Measurements from ENCODE around the gene BCS1L.
A peak's percentile ranks its signal among the peaks of the same experiment; 100 is the strongest.
"Not testable (repeated sequence)": the region's sequence is repeated elsewhere in the genome, so short reads cannot be mapped to it uniquely, and the experiment has no call there.

BCS1L gene

DNA sequence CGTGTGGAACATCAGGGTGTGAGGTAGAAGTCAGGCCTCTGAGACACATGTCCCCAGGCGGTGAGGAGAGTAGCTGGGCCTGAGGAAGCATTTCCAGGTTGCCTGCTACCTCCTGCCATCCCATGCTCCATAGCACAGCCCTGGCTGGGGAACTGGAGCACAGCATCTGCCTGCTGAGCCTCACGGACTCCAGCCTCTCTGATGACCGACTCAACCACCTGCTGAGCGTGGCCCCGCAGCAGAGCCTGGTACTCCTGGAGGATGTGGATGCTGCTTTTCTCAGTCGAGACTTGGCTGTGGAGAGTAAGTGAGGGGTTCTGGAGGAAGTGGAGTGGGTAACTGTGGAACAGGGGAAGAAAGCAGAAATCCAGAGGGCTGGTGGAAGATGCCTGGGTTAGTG, 2.9 kb downstream of the BCS1L start:
- no peak for DNase-seq (ENCODE audit: low read depth)

DNA sequence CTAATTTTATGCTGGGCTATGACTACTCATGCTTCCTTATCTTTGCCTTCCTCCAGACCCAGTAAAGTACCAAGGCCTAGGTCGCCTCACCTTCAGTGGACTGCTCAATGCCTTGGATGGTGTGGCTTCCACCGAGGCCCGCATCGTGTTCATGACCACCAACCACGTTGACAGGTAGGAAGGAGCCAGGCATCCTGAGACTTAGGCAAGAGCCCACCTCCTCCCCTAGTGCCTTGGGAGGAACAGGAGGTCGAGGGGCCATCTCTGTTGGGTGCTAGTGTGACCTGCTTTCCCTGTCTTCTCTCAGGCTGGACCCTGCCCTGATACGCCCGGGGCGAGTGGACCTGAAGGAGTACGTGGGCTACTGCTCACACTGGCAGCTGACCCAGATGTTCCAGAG, 3.3 kb downstream of the BCS1L start:
- no peak for DNase-seq (ENCODE audit: low read depth)

DNA sequence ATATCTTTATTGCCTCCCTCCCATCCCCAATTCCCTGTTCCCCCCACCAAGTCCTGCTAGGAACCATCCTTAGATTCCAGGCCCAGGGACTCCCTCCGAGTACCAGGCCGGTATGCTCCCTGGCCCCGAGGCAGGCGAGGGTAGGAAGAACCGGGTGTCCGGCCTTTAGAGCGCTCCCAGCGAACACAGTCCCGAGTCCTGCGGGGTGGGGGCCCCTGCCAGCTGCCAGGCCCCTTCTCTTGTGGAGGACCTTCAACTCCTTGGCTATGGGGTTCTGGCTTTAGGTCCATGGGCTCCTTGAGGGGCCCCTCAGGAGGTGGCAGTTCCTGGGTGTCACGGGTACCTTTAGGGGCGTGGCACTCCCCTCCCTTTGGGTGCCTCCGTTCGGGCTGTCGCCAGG, 4.4 kb downstream of the BCS1L start:
- no peak for DNase-seq (ENCODE audit: low read depth)

DNA sequence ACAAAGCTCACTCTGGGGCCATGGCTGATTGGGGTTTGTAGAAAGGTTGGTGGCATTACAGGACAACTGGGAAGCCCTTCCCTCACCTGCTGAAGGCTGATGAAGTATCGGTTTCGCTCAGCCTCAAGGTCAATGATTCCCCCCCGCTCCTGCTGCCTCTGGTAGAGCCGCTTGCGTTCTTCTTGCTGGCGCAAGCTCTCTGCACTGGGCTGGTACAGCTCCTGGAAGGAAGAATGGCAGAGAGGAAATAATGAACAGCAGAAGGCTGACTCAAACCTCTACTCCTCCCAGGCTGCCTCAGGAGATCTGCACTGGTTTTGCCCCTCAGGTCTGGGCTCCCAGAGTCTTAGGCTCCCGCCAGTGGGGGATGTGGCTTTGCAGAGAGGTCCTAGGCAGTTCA, 5.2 kb downstream of the BCS1L start:
- DNase-seq (ENCODE audit: low read depth) = no peak

DNA sequence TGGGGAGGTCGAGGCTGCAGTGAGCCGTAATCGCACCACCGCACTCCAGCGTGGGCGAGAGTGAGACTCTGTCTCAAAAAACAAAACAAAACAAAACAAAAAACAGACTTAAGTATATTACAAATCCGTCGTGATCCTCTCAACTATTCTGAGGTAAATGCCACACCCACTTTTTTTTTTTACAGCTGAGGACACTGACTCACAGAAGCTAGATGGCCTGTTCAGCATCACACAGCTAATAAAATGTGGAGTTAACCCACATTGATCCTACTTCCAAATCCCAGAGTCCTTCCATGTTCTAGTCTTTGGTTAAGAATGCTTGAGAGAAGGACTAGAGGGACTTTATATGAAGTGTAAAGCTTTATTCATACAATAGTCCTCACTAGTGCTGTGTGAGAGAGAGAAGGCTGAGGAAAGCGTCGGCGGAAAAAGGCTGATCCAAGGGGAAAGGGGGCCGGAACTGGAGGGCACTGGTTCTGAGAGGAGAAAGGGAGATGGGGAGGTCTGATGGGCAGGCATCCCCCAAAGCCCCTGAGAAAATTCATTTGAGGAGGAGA, 11.7 kb downstream of the BCS1L start:
- no peak for DNase-seq (ENCODE audit: low read depth)

DNA sequence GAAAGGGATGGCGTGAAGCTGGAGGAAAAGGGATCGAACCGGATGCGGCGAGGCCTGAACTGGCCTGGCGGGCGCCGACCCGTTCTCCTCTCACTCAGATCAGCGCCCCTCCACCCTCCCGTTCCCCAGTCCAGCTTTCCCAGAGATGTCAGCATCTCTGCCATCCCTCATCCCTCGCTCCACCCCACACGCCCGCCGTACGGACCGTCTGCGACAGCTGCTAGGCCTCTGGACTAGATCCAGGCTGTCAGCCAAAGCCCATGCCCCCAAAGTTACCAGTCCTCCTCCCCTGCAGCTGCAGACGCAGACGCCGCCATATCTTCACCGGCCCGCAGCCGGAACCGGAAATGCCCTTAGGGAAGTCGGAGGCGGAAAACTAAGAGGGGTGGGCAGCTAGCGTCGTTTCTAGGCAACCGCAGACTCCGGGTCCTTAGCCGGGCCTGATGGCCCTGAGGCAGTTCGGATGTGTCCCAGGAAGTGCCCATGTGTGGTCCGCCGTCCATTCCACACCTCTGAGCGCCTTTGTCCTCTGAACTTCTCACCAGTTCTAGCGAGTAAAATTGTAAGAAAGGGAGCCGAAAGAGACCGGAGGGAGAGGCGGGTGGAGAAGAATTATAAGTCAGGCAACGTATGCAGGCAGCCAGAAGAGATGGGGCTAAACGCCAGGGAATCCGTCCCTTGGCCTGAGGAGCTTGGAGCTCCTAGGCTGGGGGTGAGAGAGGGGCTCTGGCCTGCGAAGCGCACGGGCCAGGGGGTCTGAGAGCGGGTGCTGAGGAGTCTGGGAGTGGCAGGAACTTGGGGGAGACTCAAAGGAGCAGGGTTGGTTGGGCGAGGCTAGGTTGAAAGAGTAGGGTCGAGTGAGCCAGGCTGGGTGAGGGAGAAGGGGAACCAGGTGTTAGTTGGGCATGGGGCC, 12.4 kb downstream of the BCS1L start, which contains the start of the genes RNF25 and STK36:
Gene RNF25, minus strand, starts transcription at position 349 of the 913 bp plus-strand sequence. Its CDS starts 32 bp downstream, at position 317.
Gene STK36, plus strand, starts transcription at position 433 of the 913 bp plus-strand sequence. CDS start 744 bp downstream, outside the sequence.
- DNase-seq (ENCODE audit: low read depth) = peak; percentile 79

DNA sequence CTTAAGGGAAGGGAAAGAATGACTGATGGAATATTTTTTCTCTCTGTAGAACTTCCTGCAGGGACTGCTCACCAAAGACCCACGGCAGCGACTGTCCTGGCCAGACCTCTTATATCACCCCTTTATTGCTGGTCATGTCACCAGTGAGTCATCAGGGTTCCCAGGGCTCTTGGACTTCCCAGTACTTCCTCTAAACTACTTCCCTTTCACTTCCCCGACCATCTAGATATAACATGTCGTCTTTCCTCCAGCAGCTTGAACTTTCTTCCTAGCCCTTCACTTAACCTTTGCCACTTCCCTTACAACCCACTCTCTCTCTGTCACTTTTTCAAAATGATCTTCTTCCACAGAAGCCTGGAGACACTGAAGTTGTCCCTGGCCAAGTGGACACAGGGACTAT, 19.6 kb downstream of the BCS1L start:
- DNase-seq (ENCODE audit: low read depth) = no peak

DNA sequence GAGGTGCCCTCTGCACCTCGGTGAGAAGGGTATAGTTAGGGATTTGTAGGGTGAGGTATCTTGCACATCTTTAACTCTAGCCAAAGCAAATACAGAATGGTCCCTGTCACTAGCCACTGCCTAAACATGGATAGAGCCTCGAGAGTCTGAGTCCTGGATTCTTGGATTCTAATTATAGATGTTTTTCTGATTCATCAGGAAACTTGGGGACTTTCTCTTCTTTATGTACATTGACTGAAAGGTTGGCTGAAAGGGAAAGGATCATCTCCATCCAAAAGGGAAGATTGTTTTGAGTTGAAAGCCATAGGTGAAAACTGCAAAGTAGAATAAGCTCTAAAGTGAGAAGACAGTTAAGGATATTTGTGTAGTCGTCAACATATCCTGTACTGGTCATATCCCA, 20.6 kb downstream of the BCS1L start:
- DNase-seq (ENCODE audit: low read depth) = no peak

DNA sequence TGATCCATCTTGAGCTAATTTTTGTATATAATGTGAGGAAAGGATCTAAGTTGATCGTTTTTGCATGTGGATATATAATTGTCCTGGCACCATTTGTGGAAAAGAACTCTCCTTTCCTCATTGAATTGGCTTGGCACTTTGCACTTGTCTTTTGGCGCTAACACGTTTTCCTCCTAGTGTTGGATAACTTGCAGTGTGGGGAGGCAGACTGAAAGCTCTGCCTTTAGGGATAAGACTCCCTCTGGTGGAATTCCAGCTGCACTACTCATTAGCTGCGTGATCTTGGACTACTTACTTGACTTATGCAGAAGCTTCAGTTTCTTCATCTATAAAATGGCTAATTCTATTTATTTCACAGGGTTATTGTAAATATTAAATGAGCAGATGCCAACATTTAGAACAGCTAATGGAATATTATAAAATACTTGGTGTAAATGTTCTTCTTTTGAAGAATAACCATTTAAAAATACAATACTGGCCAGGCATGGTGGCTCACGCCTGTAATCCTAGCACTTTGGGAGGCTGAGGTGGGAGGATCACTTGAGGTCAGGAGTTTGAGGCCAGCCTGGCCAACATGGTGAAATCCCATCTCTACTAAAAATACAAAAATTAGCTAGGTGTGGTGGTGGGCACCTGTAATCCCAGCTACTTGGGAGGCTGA, 28.0 kb downstream of the BCS1L start:
- DNase-seq (ENCODE audit: low read depth) = not testable (repeated sequence)

DNA sequence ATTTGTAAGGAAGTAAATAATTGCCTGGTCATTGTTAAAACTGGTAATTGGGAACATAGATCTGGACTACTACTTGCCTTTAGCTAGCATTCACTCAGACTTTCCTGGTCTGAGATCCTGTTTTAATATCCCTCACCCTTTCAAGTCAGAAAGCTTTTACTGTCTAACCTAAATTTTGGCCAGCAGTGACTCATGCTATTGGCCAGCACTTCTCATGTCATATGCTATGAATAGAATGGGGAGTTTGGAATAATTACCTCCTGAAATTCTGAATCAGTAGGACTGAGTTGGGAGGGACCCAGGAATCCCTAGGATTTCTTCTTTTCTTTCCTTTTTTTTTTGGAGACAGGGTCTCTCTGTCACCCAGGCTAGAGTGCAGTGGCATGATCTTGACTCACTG, 31.8 kb downstream of the BCS1L start:
- DNase-seq (ENCODE audit: low read depth) = no peak

DNA sequence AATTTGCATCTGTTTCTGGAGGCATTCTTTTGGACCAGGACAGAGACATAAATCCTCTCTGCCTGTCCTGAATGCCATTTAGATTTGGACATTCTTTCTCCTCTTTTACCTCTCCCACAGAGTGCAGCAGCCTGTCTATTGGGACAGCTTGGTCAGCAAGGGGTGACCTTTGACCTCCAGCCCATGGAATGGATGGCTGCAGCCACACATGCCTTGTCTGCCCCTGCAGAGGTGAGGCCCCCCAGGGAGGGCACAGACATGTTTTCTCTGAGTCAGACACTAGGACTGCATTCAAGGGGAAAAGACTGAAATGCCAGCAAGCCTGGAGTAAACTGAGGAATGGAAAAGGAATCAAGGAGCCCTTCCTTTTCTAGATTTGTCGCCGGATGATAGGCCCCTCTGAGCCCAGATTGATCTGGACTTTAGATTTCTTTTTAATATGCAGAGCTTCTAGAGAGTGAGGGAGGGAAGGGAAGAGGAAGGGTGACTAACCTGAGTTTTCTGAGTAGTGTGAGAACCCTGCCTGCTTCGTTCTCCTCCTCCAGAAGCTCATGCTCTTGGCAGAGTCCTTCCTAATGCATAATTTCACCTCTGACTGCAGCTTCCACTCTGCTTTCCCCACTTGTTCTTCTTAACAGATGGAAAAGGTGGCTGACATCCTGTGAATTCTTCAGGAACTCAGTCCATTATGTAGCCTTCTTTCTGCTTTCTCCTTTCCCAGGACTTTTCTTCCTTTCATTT, 35.1 kb downstream of the BCS1L start:
- no peak for DNase-seq (ENCODE audit: low read depth)

DNA sequence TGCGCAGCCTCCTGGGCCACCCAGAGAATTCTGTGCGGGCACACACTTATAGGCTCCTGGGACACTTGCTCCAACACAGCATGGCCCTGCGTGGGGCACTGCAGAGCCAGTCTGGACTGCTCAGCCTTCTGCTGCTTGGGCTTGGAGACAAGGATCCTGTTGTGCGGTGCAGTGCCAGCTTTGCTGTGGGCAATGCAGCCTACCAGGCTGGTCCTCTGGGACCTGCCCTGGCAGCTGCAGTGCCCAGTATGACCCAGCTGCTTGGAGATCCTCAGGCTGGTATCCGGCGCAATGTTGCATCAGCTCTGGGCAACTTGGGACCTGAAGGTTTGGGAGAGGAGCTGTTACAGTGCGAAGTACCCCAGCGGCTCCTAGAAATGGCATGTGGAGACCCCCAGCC, 39.4 kb downstream of the BCS1L start:
- DNase-seq (ENCODE audit: low read depth) = no peak

DNA sequence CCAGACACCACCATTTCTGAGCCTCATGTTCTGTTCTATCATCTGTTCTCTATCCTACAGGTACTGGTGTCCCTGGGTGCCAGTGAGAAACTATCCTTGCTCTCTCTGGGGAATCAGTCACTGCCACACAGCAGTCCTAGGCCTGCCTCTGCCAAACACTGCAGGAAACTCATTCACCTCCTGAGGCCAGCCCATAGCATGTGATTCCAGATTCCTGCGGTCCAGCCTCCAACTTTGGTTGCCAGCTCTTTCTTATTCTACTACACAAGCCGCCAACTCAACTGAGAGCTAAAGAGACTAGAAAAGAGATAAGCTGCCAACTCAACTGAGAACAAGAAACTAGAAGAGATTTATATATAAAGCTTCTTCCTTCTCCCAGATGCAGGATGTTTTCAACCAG, 42.3 kb downstream of the BCS1L start:
- DNase-seq (ENCODE audit: low read depth) = no peak

DNA sequence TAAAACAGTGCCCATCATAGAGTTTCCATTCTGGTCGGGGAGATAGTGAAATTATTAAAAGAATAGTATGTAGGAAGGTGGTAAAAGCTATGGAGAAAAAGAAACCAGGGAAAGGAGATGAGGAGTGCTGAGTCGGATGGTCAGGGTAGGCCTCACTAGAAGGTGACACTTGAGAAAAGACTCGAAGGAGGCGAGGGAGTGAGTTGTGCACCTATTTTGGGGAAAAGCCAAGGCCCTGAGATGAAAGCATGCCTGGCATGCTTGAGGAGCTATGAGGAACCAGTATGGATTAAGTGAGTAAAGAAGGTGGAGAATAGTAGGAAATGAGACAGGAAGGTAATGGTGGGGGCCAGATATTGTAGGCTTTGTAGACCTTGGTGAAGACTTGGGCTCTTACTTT, 43.9 kb downstream of the BCS1L start:
- no peak for DNase-seq (ENCODE audit: low read depth)

DNA sequence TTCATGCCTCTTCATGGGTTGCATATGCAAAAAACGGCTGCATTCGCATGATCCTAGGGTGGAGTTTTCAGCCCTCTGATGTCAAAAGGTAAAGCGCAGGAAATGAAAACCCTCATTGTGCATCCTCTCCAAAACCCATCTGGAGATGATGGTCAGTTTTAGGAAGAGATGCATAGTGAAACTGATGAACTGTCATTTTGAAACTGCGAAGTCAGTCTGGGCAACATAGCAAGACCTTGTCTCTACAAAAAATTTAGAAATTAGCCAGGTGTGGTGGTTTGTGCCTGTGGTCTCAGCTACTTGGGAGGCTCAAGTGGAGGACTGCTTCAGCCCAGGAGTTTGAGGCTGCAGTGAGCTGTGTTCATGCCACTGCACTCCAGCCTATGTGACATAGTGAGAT, 48.6 kb downstream of the BCS1L start:
- DNase-seq (ENCODE audit: low read depth) = no peak

DNA sequence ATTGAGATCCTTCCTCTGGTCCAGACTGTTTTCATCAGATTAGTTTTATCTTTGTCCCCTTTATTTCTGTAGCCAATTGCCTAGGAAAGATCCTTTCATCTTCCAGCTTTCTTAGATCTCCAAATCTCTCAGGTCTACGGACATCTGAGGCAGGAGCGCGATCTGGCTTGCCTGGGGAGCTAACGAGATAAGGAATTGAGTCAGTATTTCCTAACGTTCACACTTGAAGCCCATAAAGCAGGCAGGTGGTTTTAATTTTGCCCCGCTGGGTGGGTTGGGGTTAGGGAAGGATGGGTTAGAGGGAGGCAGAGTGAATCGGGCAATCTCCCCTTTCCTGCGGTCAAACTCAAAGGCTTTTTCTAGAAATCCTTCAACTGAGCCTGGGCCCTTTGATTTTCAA, 50.4 kb downstream of the BCS1L start:
- no peak for DNase-seq (ENCODE audit: low read depth)

DNA sequence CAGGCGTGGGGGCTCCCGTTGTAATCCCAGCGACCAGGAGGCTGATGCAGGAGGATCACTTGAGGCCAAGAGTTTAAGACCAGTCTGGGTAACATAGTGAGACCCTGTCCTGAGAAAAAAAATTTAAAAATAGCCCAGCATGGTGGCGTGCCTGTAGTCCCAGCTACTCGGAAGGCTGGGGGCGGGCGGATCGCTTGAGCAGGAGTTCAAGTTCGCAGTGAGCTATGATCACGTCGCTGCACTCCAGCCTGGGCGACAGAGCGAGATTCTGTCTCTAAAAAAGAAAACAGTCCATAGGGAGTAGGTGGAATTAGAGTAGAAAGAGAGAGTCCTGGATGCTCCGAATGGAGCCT, 50.8 kb downstream of the BCS1L start:
- DNase-seq (ENCODE audit: low read depth) = no peak

DNA sequence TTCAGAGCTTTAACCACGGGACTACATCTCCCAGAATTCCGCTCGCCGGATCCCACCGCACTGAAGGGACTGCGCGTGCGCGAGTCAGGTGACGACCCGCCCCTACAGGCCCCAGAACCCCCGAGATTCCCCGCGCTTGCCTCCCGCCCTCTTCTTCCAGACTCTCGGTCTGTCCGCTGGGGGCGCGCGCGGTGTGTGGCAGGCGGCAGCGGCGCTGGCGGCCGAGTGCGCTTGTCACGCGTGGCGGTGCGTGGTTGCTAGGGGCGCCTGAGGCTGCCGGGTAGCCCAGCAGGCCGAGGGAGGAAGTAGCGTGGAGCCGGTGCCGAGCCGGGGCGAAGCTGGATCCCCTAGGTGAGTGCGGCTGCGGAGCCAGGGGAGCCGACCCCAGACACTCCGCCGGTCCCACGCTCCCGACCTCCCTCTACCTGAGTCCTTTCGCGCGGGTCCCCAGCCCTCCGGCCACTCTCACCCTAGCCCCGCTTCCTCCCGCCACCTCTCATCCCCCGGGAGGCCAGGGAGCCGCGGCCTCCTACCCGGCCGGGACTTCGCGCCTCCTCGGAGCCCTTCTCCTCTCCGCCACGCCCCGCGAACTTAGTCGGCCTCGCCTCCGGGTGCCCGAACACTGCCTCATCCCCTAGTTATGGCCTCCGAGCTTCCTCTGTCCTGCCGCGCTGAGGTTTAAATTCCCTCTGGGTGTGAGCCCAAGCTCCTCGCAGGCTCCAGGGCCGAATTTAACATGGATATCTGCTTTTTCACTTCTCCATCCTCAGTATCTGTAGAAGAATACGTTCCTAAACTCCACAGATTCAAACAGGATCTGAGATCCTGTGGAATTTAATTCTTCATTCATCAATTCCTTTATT, 51.4 kb downstream of the BCS1L start, which contains the start of gene TTLL4:
Gene TTLL4, plus strand, starts transcription at position 149 of the 863 bp plus-strand sequence. CDS start 26,842 bp downstream, outside the sequence.
- peak; percentile 97 for DNase-seq (ENCODE audit: low read depth)

DNA sequence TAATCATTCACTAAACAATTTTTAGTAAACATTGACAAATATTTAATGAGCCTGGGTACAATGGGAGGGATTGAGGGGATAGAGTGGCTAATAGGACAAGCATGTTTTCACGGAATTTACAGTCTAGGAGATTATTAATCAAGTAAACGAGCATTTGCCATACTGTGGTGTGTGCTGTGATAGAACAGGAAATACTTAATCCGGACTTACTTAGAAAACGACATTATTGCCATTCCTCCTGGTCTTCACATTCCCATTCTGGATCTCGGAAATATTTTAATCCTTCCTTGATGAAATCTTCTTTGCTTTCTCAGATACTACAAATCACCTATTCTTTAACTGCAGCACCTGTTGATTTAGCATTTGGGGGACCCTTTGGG, 52.1 kb downstream of the BCS1L start:
- DNase-seq (ENCODE audit: low read depth) = no peak
